Measurements from ENCODE around the gene MUC12. TPM values are rescaled to one million over a fixed set of nuclear protein-coding genes. Genes with fewer than 3 reads are reported as not detected.

The MUC12 gene
- total RNA-seq, 1 experiment from 2014 or later = 10.4 TPM

- DNase-seq = no peak
- no peaks in the 10 kb centered on the region for H3K27me3 ChIP-seq (ENCODE audit: control insufficient read depth, insufficient read depth, low read length)
- peaks cover 1% of the 10 kb centered on the region for H3K36me3 ChIP-seq (replicated peaks; ENCODE audit: control insufficient read depth, insufficient read depth, low read length)
- H3K4me3 ChIP-seq (ENCODE audit: insufficient read depth, low read depth, low read length) = no peak overlapping the region
These were observed 21.6 kb upstream of the MUC12 start for GRCh38 chr7:100947792-100948191.

DNA sequence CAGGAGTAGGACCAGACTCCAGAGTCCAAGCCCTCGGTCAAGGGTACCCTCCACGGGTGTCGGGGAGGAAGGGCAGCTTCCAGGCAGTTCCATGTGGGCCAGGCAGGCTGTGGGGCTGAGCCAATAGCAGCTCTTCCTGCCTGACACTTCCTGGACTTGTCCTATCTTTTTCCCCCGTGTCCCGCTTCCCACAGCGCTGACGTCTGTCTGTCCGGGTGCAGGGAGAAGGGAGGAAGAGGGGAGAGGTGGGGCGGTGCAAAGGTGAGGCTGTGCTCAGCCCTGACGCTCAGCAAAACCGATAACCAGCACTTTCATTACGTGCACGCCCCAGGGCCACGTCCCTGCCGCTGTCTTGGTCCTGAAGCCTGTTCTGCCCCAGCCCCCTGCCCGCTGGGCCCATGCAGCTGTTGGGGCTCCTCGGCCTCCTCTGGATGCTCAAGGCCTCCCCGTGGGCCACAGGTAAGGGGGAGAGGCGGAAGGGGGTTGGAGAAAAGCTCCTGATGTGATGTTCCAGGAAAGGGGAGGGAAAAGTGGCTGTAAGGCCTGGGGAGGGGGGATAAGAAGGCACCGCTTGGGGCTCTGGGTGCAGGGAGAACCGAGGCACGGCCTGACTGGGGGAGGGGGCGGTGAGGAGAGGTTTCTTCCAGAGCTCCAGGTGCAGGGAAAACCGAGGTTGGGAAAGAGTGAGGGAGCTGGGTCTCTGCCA, 20.0 kb upstream of the MUC12 start, which contains the start of gene MUC3A:
Gene MUC3A (plus strand): TSS at position 308 of the 706 bp plus-strand sequence. CDS start 91 bp downstream, at position 399.
- H3K4me3 ChIP-seq (ENCODE audit: insufficient read depth, low read depth, low read length) = peak within 1 kb of the TSS; percentile 26; the same call in 1 of the 2 replicates
- no peaks in the 10 kb centered on the region; the same call in 1 of the 2 replicates for H3K36me3 ChIP-seq (replicated peaks; ENCODE audit: control insufficient read depth, insufficient read depth, low read length)
- no peaks in the 10 kb centered on the region for H3K27me3 ChIP-seq (ENCODE audit: control insufficient read depth, insufficient read depth, low read length)
- DNase-seq = peak; percentile 70

GRCh38 chr7:100949933-100950443, 19.4 kb upstream of the MUC12 start:
- Histone ChIP-seq H3K36me3 (replicated peaks; ENCODE audit: control insufficient read depth, insufficient read depth, low read length) (no peaks in the 10 kb centered on the region; the same call in 1 of the 2 replicates), H3K27me3 (ENCODE audit: control insufficient read depth, insufficient read depth, low read length) (no peaks in the 10 kb centered on the region), H3K4me3 (ENCODE audit: insufficient read depth, low read depth, low read length) (peak overlapping the region; percentile 26; the same call in 1 of the 2 replicates)
- DNase-seq = peak; percentile 63

GRCh38 chr7:100951172-100951571, 18.2 kb upstream of the MUC12 start:
- Histone ChIP-seq H3K36me3 (replicated peaks; ENCODE audit: control insufficient read depth, insufficient read depth, low read length) (no peaks in the 10 kb centered on the region; the same call in 1 of the 2 replicates), H3K27me3 (ENCODE audit: control insufficient read depth, insufficient read depth, low read length) (no peaks in the 10 kb centered on the region), H3K4me3 (ENCODE audit: insufficient read depth, low read depth, low read length) (no peak overlapping the region)
- DNase-seq = peak; percentile 92

GRCh38 chr7:100951888-100952560, 17.3 kb upstream of the MUC12 start:
- no peak overlapping the region for H3K4me3 ChIP-seq (ENCODE audit: insufficient read depth, low read depth, low read length)
- H3K27me3 ChIP-seq (ENCODE audit: control insufficient read depth, insufficient read depth, low read length) = no peaks in the 10 kb centered on the region
- no peak for DNase-seq
- no peaks in the 10 kb centered on the region; the same call in 1 of the 2 replicates for H3K36me3 ChIP-seq (replicated peaks; ENCODE audit: control insufficient read depth, insufficient read depth, low read length)

GRCh38 chr7:100952641-100953040, 16.7 kb upstream of the MUC12 start:
- no peak for DNase-seq
- H3K36me3 ChIP-seq (replicated peaks; ENCODE audit: control insufficient read depth, insufficient read depth, low read length) = no peaks in the 10 kb centered on the region; the same call in 1 of the 2 replicates
- no peak overlapping the region for H3K4me3 ChIP-seq (ENCODE audit: insufficient read depth, low read depth, low read length)
- no peaks in the 10 kb centered on the region for H3K27me3 ChIP-seq (ENCODE audit: control insufficient read depth, insufficient read depth, low read length)

- no peaks in the 10 kb centered on the region; the same call in 1 of the 2 replicates for H3K27me3 ChIP-seq (ENCODE audit: control insufficient read depth, insufficient read depth, low read length)
- no peak overlapping the region for H3K4me3 ChIP-seq (ENCODE audit: insufficient read depth, low read depth, low read length)
- no peaks in the 10 kb centered on the region; the same call in 1 of the 2 replicates for H3K36me3 ChIP-seq (replicated peaks; ENCODE audit: control insufficient read depth, insufficient read depth, low read length)
- DNase-seq = peak; percentile 26
These were observed 11.4 kb upstream of the MUC12 start for GRCh38 chr7:100957832-100958421.

- Histone ChIP-seq H3K27me3 (ENCODE audit: control insufficient read depth, insufficient read depth, low read length) (no peaks in the 10 kb centered on the region; the same call in none of the 2 replicates), H3K4me3 (ENCODE audit: insufficient read depth, low read depth, low read length) (no peak overlapping the region), H3K36me3 (replicated peaks; ENCODE audit: control insufficient read depth, insufficient read depth, low read length) (no peaks in the 10 kb centered on the region; the same call in 1 of the 2 replicates)
- no peak for DNase-seq
These were observed 9.5 kb upstream of the MUC12 start for GRCh38 chr7:100959894-100960293.

DNA sequence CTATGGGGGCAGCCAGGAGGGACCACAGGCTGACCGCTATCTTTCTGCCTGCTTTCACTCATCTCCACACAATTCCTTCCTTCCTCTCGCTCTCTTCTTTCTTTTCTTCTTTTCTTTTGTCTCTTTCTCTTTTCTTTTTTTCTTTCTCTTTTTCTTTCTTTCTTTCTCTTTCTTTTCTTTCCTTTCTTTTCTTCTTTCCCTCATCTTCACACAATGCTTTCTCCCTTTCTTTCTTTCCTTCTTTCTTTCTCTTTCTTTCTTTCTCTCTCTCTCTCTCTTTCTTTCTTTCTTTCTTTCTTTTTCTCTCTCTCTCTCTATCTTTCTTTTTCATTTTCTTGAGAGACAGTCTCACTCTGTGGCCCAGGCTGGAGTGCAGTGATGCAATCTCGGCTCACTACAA, 6.8 kb upstream of the MUC12 start:
- H3K4me3 ChIP-seq (ENCODE audit: insufficient read depth, low read depth, low read length) = no peak overlapping the region
- DNase-seq = no peak
- H3K36me3 ChIP-seq (replicated peaks; ENCODE audit: control insufficient read depth, insufficient read depth, low read length) = no peaks in the 10 kb centered on the region; the same call in 1 of the 2 replicates
- H3K27me3 ChIP-seq (ENCODE audit: control insufficient read depth, insufficient read depth, low read length) = peaks cover 19% of the 10 kb centered on the region

- peaks cover 21% of the 10 kb centered on the region for H3K27me3 ChIP-seq (ENCODE audit: control insufficient read depth, insufficient read depth, low read length)
- no peaks in the 10 kb centered on the region; the same call in 1 of the 2 replicates for H3K36me3 ChIP-seq (replicated peaks; ENCODE audit: control insufficient read depth, insufficient read depth, low read length)
- no peak overlapping the region for H3K4me3 ChIP-seq (ENCODE audit: insufficient read depth, low read depth, low read length)
- no peak for DNase-seq
These were observed 6.0 kb upstream of the MUC12 start for GRCh38 chr7:100963386-100963785.

DNA sequence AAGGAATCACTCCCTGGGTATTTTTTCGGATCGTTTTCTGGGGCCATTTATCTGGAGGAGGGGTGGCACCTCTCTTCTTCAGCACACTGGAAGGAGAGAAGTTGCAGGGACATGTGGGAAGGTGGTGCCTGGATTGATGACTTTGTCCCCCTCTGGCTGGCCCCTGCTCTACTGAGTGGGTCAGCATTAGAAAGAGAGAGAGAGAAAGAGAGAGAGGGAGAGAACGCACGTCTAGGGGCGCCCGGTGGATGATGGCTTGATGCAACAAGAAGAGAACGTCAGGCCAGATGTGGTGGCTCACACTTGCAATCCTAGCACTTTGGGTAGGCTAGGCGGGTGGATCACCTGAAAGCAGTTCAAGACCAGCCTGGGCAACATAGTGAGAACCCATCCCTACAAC, 5.5 kb upstream of the MUC12 start:
- H3K4me3 ChIP-seq (ENCODE audit: insufficient read depth, low read depth, low read length) = no peak overlapping the region
- peaks cover 21% of the 10 kb centered on the region for H3K27me3 ChIP-seq (ENCODE audit: control insufficient read depth, insufficient read depth, low read length)
- no peak for DNase-seq
- no peaks in the 10 kb centered on the region; the same call in 1 of the 2 replicates for H3K36me3 ChIP-seq (replicated peaks; ENCODE audit: control insufficient read depth, insufficient read depth, low read length)

DNA sequence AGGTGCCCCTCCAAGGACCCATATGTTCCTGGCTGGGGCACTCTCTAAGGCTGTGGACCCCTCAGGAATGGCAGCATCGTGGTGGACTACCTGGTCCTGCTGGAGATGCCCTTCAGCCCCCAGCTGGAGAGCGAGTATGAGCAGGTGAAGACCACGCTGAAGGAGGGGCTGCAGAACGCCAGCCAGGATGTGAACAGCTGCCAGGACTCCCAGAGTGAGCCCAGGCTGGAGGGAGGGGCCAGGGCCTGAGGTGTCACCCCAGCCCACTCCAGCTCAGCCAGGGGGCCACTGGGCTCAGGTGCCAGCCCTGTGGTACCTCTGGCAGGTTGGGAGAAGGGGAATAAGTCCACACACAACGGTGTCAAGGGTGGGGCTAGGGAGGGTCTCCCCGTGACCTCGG, 4.7 kb upstream of the MUC12 start:
- peak; percentile 68 for DNase-seq
- no peak overlapping the region; the same call in 1 of the 2 replicates for H3K4me3 ChIP-seq (ENCODE audit: insufficient read depth, low read depth, low read length)
- no peaks in the 10 kb centered on the region; the same call in none of the 2 replicates for H3K36me3 ChIP-seq (replicated peaks; ENCODE audit: control insufficient read depth, insufficient read depth, low read length)
- peaks cover 21% of the 10 kb centered on the region for H3K27me3 ChIP-seq (ENCODE audit: control insufficient read depth, insufficient read depth, low read length)

- Histone ChIP-seq H3K27me3 (ENCODE audit: control insufficient read depth, insufficient read depth, low read length) (peaks cover 21% of the 10 kb centered on the region), H3K4me3 (ENCODE audit: insufficient read depth, low read depth, low read length) (peak overlapping the region; percentile 47), H3K36me3 (replicated peaks; ENCODE audit: control insufficient read depth, insufficient read depth, low read length) (no peaks in the 10 kb centered on the region; the same call in none of the 2 replicates)
- DNase-seq = peak; percentile 86
These were observed 4.2 kb upstream of the MUC12 start for GRCh38 chr7:100965045-100965722.
